GM23338 (cell line): ENCODE measurements around the gene PPP1R7. TPM values are rescaled to one million over a fixed set of nuclear protein-coding genes. Genes with fewer than 3 reads are reported as not detected.

Source experiments
- ATAC-seq: fragments of 200-7000 bp; cut with Tn5 transposase; 3 replicates; pipeline ENCODE4 v1.9.1; 2020
- DNase-seq: peaks from one replicate; pipeline ENCODE4 v3.0.0-alpha.2; 2015; ENCODE audit warnings: low spot score
- H2AFZ ChIP-seq: fragments of 200-600 bp; sonication (generic); 2 replicates; pipeline ENCODE4 v1.8.0; 2016; ENCODE audit warnings: antibody characterized with exemption, mild to moderate bottlenecking, moderate library complexity
- H3F3A ChIP-seq: fragments of 200-600 bp; sonication (generic); replicated peaks from 2 replicates; pipeline ENCODE4 v1.8.0; 2017; ENCODE audit warnings: antibody characterized with exemption, mixed run types, low read depth
- H3K27ac ChIP-seq: fragments of 200-600 bp; sonication (generic); 2 replicates; pipeline ENCODE4 v1.6.1; 2016; ENCODE audit warnings: low read depth
- H3K27me3 ChIP-seq: fragments of 200-600 bp; sonication (generic); 2 replicates; pipeline ENCODE4 v1.8.0; 2016; ENCODE audit warnings: mild to moderate bottlenecking, mixed run types, moderate library complexity; ENCODE audit not compliant: insufficient read depth
- H3K36me3 ChIP-seq: fragments of 200-600 bp; sonication (generic); 2 replicates; pipeline ENCODE4 v1.8.0; 2016; ENCODE audit warnings: mild to moderate bottlenecking; ENCODE audit not compliant: insufficient read depth
- H3K4me1 ChIP-seq: fragments of 200-600 bp; sonication (generic); 2 replicates; pipeline ENCODE4 v1.8.0; 2016; ENCODE audit warnings: mild to moderate bottlenecking, moderate library complexity; ENCODE audit not compliant: insufficient read depth
- H3K4me2 ChIP-seq: fragments of 200-600 bp; sonication (generic); 2 replicates; pipeline ENCODE4 v1.7.1; 2017; ENCODE audit warnings: mixed run types
- H3K4me3 ChIP-seq: fragments of 200-600 bp; sonication (generic); 2 replicates; pipeline ENCODE4 v1.6.1; 2016; ENCODE audit warnings: mixed run types
- H3K79me2 ChIP-seq: fragments of 200-600 bp; sonication (generic); replicated peaks from 2 replicates; pipeline ENCODE4 v1.8.0; 2017; ENCODE audit warnings: mild to moderate bottlenecking; ENCODE audit not compliant: insufficient read depth
- H3K9me2 ChIP-seq: fragments of 200-600 bp; sonication (generic); 2 replicates; pipeline ENCODE4 v1.8.0; 2017; ENCODE audit not compliant: insufficient read depth
- H4K20me1 ChIP-seq: fragments of 200-600 bp; sonication (generic); replicated peaks from 2 replicates; pipeline ENCODE4 v1.8.0; 2017; ENCODE audit warnings: mild to moderate bottlenecking; ENCODE audit not compliant: insufficient read depth
- H3K27ac Mint-ChIP-seq: 2 replicates; pipeline ENCODE4 v1.8.0; 2020; ENCODE audit warnings: inconsistent platforms, mild to moderate bottlenecking, moderate library complexity, mixed read lengths
- H3K27me3 Mint-ChIP-seq: 3 replicates; pipeline ENCODE4 v1.8.0; 2022; ENCODE audit warnings: low read depth, mild to moderate bottlenecking, moderate library complexity, mixed read lengths, inconsistent platforms; ENCODE audit not compliant: insufficient read depth, poor library complexity
- H3K36me3 Mint-ChIP-seq: 3 replicates; pipeline ENCODE4 v1.8.0; 2021; ENCODE audit warnings: low read depth, mild to moderate bottlenecking, inconsistent platforms, moderate library complexity, mixed read lengths
- H3K4me1 Mint-ChIP-seq: 3 replicates; pipeline ENCODE4 v1.8.0; 2020; ENCODE audit warnings: mild to moderate bottlenecking, inconsistent platforms, mixed read lengths
- H3K4me3 Mint-ChIP-seq: 3 replicates; pipeline ENCODE4 v1.8.0; 2021; ENCODE audit warnings: moderate library complexity, mild to moderate bottlenecking, inconsistent platforms, mixed read lengths
- H3K9me3 Mint-ChIP-seq: 3 replicates; pipeline ENCODE4 v1.8.0; 2020; ENCODE audit warnings: moderate library complexity, mild to moderate bottlenecking, inconsistent platforms, mixed read lengths
- CREB1 ChIP-seq: fragments of 250-450 bp; sonication (Bioruptor Pico); IDR thresholded peaks from 2 replicates; pipeline ENCODE4 v1.5.0; 2020; ENCODE audit warnings: low read depth, mild to moderate bottlenecking, moderate library complexity
- EZH2 ChIP-seq: fragments of 200-600 bp; sonication (generic); IDR thresholded peaks from one replicate; pipeline ENCODE4 v1.8.0; 2017; ENCODE audit warnings: antibody characterized with exemption, mild to moderate bottlenecking, low read depth; ENCODE audit not compliant: unreplicated experiment
- EZH2phosphoT487 ChIP-seq: fragments of 200-600 bp; sonication (generic); IDR thresholded peaks from one replicate; pipeline ENCODE4 v1.8.1; 2018; ENCODE audit warnings: antibody characterized with exemption; ENCODE audit not compliant: unreplicated experiment
- JUNB ChIP-seq: IDR thresholded peaks from one replicate; pipeline ENCODE4 v1.6.1; 2016; ENCODE audit warnings: antibody characterized with exemption; ENCODE audit not compliant: unreplicated experiment
- NANOG ChIP-seq: IDR thresholded peaks from 2 replicates; pipeline ENCODE4 v1.6.1; 2016; ENCODE audit warnings: antibody characterized with exemption, borderline replicate concordance
- POLR2AphosphoS5 ChIP-seq: IDR thresholded peaks from 2 replicates; pipeline ENCODE4 v1.6.1; 2016; ENCODE audit warnings: antibody characterized with exemption, low read depth
- STAT1 ChIP-seq: IDR thresholded peaks from one replicate; pipeline ENCODE4 v1.6.1; 2016; ENCODE audit warnings: antibody characterized with exemption; ENCODE audit not compliant: unreplicated experiment
- ZNF114 ChIP-seq: fragments of 250-450 bp; sonication (Bioruptor Pico); IDR thresholded peaks from 2 replicates; pipeline ENCODE4 v1.5.0; 2020; ENCODE audit warnings: mild to moderate bottlenecking, moderate library complexity
- ZNF331 ChIP-seq: fragments of 250-450 bp; sonication (Bioruptor Pico); IDR thresholded peaks from 2 replicates; pipeline ENCODE4 v1.5.0; 2020; ENCODE audit warnings: low read depth, mild to moderate bottlenecking, moderate library complexity
- polyA plus RNA-seq: library from polyadenylated mRNA; unstranded; fragments of >200 nt; fragmentation: Nextera tagmentation; extraction: Ambion mirVana; gene quantifications from 2 replicates; pipeline ENCODE4 v1.2.1, GENCODE V29; 2016
- total RNA-seq: library from RNA; depleted of rRNA; stranded (reverse); fragments of >200 nt; shearing (Covaris generic); gene quantifications from 2 replicates; pipeline ENCODE4 v1.2.3, GENCODE V29; 2014
- TF ChIP-seq, protein P1 (sequence below): IDR thresholded peaks from one replicate; pipeline ENCODE4 v1.6.1; 2018; ENCODE audit warnings: antibody characterized with exemption; ENCODE audit not compliant: unreplicated experiment
- TF ChIP-seq, protein P2 (sequence below): IDR thresholded peaks from 2 replicates; pipeline ENCODE4 v1.6.1; 2016; ENCODE audit warnings: antibody characterized with exemption
- TF ChIP-seq, protein P3 (sequence below), 2 experiments: fragments of 200-600 bp in 1 of 2; sonication (generic) in 1 of 2; conservative IDR thresholded peaks; 2 replicates each; pipeline versions ENCODE4 v1.5.1 to v1.6.1; 2016 to 2017; ENCODE audit warnings: antibody characterized with exemption in 2 of 2, low read depth in 2 of 2, mild to moderate bottlenecking in 2 of 2, moderate library complexity in 1 of 2

Gene PPP1R7
- total and polyA plus RNA-seq, 2 experiments from 2014 or later = 48.2 to 94.3 TPM

DNA sequence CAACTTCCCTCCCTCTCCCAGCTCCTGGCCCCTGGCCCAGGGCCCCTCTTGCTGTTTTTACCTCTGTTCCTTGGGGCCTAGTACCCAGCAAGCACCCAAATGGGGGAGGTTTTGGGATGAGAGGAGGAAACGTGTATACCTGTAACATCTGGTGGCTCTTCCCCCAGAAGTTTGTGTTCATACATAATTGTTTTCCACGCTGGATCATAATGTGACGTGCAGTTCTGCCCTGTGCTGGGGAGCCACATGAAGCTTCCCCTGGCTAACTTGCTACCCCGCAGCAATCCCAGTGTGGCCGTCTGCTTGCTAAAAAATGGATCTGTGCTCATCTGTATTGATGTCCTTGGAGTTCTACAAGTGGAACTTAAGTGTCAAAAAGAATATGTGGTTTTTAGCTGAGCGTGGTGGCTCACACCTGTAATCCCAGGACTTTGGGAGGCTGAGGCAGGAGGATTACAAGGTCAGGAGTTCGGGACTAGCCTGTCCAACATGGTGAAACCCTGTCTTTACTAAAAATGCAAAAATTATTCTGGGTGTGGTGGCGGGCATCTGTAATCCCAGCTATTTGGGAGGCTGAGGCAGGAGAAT lies 74.7 kb downstream of the PPP1R7 start (continued):
- TF ChIP-seq, protein P1, sequence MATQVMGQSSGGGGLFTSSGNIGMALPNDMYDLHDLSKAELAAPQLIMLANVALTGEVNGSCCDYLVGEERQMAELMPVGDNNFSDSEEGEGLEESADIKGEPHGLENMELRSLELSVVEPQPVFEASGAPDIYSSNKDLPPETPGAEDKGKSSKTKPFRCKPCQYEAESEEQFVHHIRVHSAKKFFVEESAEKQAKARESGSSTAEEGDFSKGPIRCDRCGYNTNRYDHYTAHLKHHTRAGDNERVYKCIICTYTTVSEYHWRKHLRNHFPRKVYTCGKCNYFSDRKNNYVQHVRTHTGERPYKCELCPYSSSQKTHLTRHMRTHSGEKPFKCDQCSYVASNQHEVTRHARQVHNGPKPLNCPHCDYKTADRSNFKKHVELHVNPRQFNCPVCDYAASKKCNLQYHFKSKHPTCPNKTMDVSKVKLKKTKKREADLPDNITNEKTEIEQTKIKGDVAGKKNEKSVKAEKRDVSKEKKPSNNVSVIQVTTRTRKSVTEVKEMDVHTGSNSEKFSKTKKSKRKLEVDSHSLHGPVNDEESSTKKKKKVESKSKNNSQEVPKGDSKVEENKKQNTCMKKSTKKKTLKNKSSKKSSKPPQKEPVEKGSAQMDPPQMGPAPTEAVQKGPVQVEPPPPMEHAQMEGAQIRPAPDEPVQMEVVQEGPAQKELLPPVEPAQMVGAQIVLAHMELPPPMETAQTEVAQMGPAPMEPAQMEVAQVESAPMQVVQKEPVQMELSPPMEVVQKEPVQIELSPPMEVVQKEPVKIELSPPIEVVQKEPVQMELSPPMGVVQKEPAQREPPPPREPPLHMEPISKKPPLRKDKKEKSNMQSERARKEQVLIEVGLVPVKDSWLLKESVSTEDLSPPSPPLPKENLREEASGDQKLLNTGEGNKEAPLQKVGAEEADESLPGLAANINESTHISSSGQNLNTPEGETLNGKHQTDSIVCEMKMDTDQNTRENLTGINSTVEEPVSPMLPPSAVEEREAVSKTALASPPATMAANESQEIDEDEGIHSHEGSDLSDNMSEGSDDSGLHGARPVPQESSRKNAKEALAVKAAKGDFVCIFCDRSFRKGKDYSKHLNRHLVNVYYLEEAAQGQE = no peak
- TF ChIP-seq EZH2phosphoT487 = no peak
- TF ChIP-seq, protein P2, sequence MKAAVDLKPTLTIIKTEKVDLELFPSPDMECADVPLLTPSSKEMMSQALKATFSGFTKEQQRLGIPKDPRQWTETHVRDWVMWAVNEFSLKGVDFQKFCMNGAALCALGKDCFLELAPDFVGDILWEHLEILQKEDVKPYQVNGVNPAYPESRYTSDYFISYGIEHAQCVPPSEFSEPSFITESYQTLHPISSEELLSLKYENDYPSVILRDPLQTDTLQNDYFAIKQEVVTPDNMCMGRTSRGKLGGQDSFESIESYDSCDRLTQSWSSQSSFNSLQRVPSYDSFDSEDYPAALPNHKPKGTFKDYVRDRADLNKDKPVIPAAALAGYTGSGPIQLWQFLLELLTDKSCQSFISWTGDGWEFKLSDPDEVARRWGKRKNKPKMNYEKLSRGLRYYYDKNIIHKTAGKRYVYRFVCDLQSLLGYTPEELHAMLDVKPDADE = no peak
- TF ChIP-seq POLR2AphosphoS5 = no peak
- TF ChIP-seq, protein P3, sequence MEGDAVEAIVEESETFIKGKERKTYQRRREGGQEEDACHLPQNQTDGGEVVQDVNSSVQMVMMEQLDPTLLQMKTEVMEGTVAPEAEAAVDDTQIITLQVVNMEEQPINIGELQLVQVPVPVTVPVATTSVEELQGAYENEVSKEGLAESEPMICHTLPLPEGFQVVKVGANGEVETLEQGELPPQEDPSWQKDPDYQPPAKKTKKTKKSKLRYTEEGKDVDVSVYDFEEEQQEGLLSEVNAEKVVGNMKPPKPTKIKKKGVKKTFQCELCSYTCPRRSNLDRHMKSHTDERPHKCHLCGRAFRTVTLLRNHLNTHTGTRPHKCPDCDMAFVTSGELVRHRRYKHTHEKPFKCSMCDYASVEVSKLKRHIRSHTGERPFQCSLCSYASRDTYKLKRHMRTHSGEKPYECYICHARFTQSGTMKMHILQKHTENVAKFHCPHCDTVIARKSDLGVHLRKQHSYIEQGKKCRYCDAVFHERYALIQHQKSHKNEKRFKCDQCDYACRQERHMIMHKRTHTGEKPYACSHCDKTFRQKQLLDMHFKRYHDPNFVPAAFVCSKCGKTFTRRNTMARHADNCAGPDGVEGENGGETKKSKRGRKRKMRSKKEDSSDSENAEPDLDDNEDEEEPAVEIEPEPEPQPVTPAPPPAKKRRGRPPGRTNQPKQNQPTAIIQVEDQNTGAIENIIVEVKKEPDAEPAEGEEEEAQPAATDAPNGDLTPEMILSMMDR (conservative IDR thresholded peaks at IDR 0.05; ENCODE audit: low read depth in 2 of 2) = no peak
- no peak for TF ChIP-seq STAT1

DNA sequence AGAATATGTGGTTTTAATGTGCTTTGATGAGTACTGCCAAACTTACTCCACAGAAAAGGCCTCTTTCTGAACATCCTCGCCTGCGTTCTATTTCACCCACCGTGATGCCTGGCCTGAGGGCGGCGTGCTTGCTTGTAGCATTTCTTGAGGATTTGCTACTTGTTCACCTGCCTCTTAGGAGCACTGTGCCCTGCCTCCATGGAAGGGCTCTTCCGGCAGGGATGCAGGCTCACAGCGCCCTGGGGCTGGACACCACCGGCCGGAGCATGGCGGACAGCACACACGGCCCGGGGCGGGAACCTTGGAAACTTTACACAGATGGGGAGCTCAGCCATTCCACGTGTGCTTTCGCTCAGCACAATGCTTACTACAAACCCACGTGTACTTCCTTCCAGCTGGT lies 75.3 kb downstream of the PPP1R7 start:
- peaks cover 30% of the 10 kb centered on the region for H3K27me3 Mint-ChIP-seq
- H3K4me3 Mint-ChIP-seq = no peak overlapping the region
- H3K4me3 ChIP-seq = no peak overlapping the region
- no peaks in the 10 kb centered on the region; the same call in 2 of the 3 replicates for H3K9me3 Mint-ChIP-seq
- peaks cover 8% of the 10 kb centered on the region; the same call in 1 of the 2 replicates for H3K36me3 ChIP-seq
- H4K20me1 ChIP-seq = peaks cover 15% of the 10 kb centered on the region
- H3K27me3 ChIP-seq = no peaks in the 10 kb centered on the region
- no peak for DNase-seq
- no peaks in the 10 kb centered on the region for H3K9me2 ChIP-seq
- H3K4me1 Mint-ChIP-seq = peaks cover 17% of the 10 kb centered on the region
- H2AFZ ChIP-seq = no peak overlapping the region
- H3K4me2 ChIP-seq = no peak overlapping the region
- peaks cover 3% of the 10 kb centered on the region; the same call in 1 of the 2 replicates for H3F3A ChIP-seq
- no peak for ATAC-seq
- no peak overlapping the region for H3K27ac Mint-ChIP-seq
- H3K36me3 Mint-ChIP-seq = peaks cover 40% of the 10 kb centered on the region
- peaks cover 3% of the 10 kb centered on the region; the same call in 1 of the 2 replicates for H3K4me1 ChIP-seq
- no peak overlapping the region for H3K27ac ChIP-seq
- peaks cover 12% of the 10 kb centered on the region for H3K79me2 ChIP-seq
- TF ChIP-seq POLR2AphosphoS5 (no peak), CREB1 (CRISPR knock-in tag) (no peak), NANOG (no peak), ZNF331 (CRISPR knock-in tag) (no peak), JUNB (no peak), ZNF114 (CRISPR knock-in tag) (no peak), EZH2 (no peak), EZH2phosphoT487 (no peak), STAT1 (no peak)
- TF ChIP-seq, protein P3 (conservative IDR thresholded peaks at IDR 0.05; ENCODE audit: low read depth in 2 of 2) = no peak
- TF ChIP-seq, protein P1 = no peak
